Measurements from ENCODE around the gene KCTD16.

The KCTD16 gene

DNA sequence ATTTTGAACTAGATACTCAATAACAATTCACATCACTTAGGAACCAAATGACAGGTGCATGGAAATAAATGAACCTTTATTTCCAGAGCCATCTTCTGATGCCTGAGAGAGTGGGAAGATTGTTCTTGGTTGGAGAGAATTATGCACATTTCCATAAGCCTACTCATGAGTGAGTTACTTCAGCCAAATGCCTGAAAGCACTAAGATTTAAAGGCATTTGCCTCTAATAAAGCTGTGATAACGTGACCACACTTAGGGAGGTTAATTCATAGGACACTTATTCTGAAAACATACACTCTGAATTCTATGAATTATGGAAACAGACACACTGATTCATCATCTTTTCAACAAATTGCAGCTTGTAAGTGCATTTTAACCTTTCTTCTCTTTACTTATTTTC, 40.0 kb downstream of the KCTD16 start:
- DNase-seq, result no peak

DNA sequence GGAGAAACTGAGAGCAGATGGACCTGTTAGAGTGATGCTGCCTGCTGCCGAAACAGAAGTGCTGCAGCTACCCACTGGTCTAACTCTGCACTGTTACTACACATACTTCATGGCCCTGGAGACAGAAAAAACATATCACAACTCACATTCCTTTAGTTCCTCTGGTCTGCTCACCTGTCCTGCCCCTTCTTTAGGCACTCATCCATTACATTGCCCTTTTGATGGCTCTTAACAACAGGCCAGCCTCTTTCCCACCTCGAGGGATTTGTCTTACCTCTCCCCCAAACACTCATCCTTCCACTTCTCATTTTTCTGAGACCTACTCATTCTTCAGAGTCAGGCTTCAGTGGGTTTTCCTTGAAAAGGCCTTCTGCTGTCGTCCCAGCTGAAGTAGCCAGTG, 49.2 kb downstream of the KCTD16 start:
- no peak for DNase-seq

- DNase-seq, result no peak
These were observed 56.8 kb downstream of the KCTD16 start for GRCh38 chr5:144227363-144227999.

- DNase-seq, result no peak
These were observed 60.1 kb downstream of the KCTD16 start for GRCh38 chr5:144230806-144231205.

DNA sequence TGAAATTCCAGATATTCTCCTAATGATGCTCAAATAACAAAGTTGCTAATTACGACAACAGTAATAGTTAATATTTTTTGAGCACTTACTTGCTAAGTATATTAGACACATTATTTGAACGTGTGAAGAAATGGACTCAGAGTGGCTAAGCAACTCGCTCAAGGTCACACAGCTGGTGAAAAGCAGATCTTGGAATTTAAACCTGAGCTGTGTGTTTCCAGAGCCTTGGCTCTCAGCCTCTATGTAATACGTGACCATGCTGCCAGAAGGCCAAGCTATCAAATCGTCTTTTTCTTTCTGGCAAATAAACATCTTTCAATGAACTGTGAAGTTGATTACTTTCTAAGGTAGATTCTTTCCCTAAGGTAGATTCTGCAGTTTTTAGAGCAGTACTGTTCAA, 61.6 kb downstream of the KCTD16 start:
- DNase-seq, result no peak

DNA sequence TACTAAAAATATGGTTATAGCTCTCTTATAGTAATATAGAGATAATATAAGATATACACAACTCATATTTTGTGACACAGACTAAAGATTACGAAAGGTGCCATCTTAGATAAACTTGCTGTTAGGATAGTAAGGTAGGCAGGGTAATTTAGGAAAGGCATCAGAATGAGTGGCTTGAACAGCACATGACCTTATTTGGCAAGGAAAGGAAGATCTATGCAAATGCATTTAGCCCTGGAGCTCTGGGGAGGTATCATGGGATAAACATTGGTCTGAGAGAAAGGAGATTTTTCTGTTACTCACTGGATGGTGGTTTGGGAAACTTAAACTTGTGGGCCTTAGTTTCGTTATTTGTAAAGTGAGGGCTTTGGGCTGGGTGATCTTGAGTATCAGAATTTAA, 65.8 kb downstream of the KCTD16 start:
- DNase-seq, result no peak

GRCh38 chr5:144237851-144238250, 67.2 kb downstream of the KCTD16 start:
- DNase-seq, result no peak

DNA sequence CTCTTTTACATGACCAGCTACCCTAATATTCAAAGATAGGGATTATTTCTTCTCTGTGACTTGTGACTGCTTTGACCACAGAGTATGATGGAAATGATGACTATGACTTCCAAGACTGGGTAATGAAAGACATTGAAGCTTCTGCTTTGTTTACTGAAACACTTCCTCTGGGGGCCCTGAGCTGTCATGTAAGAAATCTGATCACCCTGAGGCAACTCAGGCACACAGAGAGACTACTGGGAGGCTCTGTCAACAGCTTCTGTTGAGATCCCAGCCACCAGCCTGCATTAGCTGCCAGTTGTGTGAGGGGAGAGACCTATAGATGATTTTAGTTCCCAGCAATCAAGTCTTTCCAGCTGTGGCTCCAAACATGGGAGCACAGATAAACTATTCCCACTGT, 76.5 kb downstream of the KCTD16 start:
- DNase-seq, result no peak

DNA sequence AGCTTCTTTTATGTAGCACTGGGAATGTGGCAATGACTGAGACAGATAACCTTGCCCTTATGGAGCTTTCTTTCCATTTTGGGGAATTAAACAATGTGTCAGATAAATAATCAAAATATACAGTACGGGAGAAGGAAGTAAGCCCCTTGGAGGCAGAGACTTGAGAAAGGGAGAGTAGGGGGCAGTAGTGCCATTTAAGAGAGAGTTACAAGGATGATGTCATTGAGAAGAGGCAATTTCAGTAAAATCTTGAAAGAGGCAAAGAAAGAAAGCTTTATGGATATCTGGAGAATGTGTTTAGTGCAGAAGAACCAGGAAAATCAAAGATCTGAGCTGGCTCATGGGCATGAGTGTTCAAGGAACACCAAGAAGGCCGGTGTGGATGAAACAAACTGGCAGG, 77.3 kb downstream of the KCTD16 start:
- no peak for DNase-seq

- DNase-seq, result no peak
These were observed 79.2 kb downstream of the KCTD16 start for GRCh38 chr5:144249755-144250464.

DNA sequence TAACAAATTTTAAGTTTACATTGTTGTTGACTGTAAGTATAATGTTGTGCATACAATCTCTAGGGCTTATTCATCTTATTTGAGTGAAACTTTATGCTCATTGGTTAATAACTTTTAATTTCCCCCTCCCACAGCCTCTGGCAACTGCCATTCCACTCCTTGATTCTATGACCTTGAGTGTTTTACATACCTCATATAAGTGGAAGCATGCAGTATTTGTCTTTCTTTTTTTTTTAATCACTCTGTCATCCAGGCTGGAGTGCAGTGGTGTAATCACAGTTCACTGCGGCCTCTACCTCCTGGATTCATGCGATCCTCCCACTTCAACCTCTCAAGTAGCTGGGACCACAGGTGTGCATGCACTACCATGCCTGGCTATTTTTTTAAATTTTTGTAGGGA, 83.9 kb downstream of the KCTD16 start:
- DNase-seq, result no peak

DNA sequence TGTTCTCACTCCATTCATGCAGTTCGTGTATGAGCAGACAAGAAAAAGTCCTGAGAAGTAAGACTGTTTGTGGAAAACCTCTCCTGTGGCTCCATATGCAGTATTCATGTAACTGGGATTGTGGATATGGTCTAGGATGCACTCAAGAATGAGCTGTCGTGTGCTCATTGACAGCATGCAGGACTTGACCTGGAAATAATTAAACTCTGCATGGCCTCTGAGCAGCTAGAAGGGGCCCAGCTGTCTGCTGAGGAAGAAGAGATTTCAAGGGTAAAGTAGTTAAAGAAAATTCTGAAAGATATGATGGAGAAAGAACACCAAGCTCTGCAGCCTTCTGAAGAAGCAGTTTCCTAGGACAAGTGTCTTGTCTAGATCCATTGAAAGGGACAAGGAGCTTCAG, 89.4 kb downstream of the KCTD16 start:
- no peak for DNase-seq

DNA sequence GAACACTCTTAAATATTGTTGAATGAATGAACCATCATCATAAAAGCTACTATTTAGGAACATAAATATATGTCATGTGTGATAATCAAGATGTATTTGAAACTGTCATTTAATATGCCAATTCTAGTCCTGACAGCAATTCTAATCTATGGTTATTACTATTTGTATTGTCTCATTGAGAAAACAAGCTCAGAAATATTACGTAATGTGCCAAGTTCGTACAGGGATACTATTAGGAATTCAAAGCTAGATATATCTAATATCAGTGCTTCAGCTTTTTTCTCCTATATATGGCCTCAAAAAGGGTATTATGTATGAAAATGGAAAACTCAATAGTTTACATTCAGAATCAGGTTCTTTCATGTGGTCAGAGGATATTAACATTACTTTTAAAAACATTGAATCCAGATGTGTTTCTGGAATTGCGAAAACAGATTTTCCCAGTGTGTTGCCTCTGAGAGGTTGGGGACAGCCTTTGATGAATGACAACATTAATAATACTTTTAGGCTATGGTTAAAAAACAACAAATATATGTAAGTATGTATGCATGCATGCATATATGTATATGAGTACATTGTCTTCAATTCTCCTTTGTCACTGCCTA, 95.1 kb downstream of the KCTD16 start:
- no peak for DNase-seq

DNA sequence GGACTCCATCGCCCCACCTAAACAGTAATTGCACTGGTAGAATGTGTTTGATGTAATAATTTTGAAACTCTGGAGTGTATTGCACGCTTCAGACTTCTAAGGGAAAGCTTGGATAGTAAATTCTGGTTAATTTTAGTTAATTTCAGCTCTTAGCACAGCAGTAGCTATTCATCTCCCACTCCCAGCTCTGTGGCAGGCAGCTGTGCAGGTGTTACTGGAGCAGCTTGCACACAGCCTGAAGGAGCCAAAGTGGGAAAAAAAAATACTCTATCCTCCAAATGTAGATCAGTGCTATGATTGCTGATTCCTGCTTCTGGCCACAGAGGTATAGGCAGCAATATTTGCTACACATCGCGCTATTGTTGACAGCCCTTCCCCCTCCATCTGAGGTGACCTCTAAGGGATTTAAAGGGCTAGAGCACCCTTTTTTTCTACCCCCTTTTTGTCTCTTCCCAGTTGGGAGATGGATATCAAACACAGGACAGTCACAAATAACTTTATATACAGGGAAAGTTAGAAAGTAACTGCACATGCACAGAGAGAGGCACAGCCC, 97.4 kb downstream of the KCTD16 start:
- no peak for DNase-seq

- no peak for DNase-seq
These were observed 102.8 kb downstream of the KCTD16 start for GRCh38 chr5:144273232-144274027.

- DNase-seq, result no peak
These were observed 104.7 kb downstream of the KCTD16 start for GRCh38 chr5:144275329-144275728.

- DNase-seq, result no peak
These were observed 105.6 kb downstream of the KCTD16 start for GRCh38 chr5:144276034-144276822.

DNA sequence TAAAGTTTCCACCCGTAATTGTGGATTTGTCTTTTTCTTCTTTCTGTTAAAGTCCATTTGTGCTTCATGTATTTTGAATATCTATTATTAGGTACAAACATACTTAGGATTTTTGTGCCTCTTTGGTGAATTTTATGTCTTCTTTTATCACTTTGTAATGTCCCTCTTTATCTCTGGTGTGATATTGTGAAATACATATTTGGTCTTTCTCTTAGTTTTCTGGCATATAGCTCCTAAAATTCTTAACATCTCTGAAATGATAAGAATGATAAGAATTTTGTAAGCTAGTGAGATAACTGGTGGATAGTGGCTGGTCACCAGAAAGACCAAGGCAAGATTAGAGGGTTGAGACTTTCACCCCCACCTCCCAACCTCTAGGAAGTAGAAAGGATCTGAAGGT, 111.1 kb downstream of the KCTD16 start:
- DNase-seq, result no peak

GRCh38 chr5:144284036-144284435, 113.4 kb downstream of the KCTD16 start:
- DNase-seq, result no peak

GRCh38 chr5:144284931-144285502, 114.3 kb downstream of the KCTD16 start:
- DNase-seq, result no peak

- DNase-seq, result no peak
These were observed 118.6 kb downstream of the KCTD16 start for GRCh38 chr5:144289277-144289676.

DNA sequence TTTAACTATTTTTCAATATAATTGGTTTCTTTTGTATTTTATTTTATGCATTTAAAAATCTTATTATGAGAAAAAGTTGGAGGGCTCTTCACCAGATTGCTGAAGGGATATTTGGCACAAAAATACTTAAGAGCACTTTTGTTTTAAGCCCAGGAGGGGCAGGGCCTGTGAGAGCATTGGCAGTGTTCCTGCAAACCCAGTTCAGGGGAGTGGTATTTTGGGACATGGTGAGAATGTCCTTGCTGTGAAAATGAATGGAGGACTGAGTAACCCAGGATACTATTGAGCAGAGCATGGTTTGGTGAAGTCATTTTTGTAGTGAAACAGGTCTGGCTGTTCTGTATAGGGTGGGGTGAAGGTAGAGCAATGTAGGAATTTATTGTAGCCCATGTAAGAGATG, 121.4 kb downstream of the KCTD16 start:
- DNase-seq, result no peak

Data from activated CD4-positive, CD25-positive, alpha-beta regulatory T cell treated with anti-CD3 and anti-CD28 coated beads, Interleukin-2, amount 50 U/mL, for 72 hours (primary cell).